Gastroesophageal sphincter (tissue), 3 donors: Measurements from ENCODE around the gene ROCK1.

Source experiments
- CTCF ChIP-seq, 4 experiments: fragments of 200-600 bp in 2 of 4; fragments of 450-650 bp in 2 of 4; sonication (generic) in 1 of 4; IDR thresholded peaks; one replicate each; pipeline ENCODE4 v1.5.1; 2017 to 2019; ENCODE audit warnings: antibody characterized with exemption in 4 of 4, mild to moderate bottlenecking in 2 of 4, moderate library complexity in 2 of 4
- EP300 ChIP-seq: sonication (generic); formaldehyde crosslinking; IDR thresholded peaks from one replicate; pipeline ENCODE4 v1.6.1; 2017; ENCODE audit warnings: antibody characterized with exemption, mild to moderate bottlenecking
- POLR2A ChIP-seq, 2 donors: fragments of 450-650 bp; IDR thresholded peaks; one replicate each; pipeline ENCODE4 v1.6.1; 2017; ENCODE audit warnings: antibody characterized with exemption in 2 of 2, mild to moderate bottlenecking in 2 of 2, moderate library complexity in 1 of 2
- POLR2AphosphoS5 ChIP-seq: sonication (generic); formaldehyde crosslinking; IDR thresholded peaks from one replicate; pipeline ENCODE4 v1.6.1; 2017; ENCODE audit warnings: antibody characterized with exemption

GRCh38 chr18:21056545-21056944, 55.1 kb downstream of the ROCK1 start:
- TF ChIP-seq POLR2A (IDR thresholded peaks at IDR 0.05): no peak
- no peak for TF ChIP-seq CTCF (IDR thresholded peaks at IDR 0.05)
- no peak for TF ChIP-seq POLR2AphosphoS5
- TF ChIP-seq EP300: no peak
